GM12878 (cell line): ENCODE data around the gene PTCD1. TPM values are rescaled to one million over a fixed set of nuclear protein-coding genes. Genes with fewer than 3 reads are reported as not detected.

ENCODE experiments used
- ATAC-seq: fragments of 200-7000 bp; cut with Tn5 transposase; 3 replicates; pipeline ENCODE4 v1.9.1; 2020; ENCODE audit warnings: mild to moderate bottlenecking, moderate library complexity
- BruUV-seq: library from RNA; stranded (reverse); fragments of 400-500 nt; replicated peaks from 2 replicates; lab custom pipeline; 2021; lab: Mats Ljungman, UMichigan
- CTCF ChIA-PET: fragments of 300-600 bp; sonication (Branson Sonifier 250); formaldehyde crosslinking; extraction: SDS; loops from one replicate; lab custom pipeline; 2021; ENCODE audit warnings: inconsistent platforms; lab: Yijun Ruan, JAX
- POLR2A ChIA-PET: fragments of 350-600 bp; formaldehyde crosslinking; extraction: SDS; loops from one replicate; lab custom pipeline; 2021; ENCODE audit warnings: inconsistent platforms; lab: Charles Lee
- RAD21 ChIA-PET: fragments of 300-600 bp; sonication (Branson Sonifier 250); formaldehyde crosslinking; loops from one replicate; lab custom pipeline; 2023; ENCODE audit warnings: antibody characterized with exemption; ENCODE audit not compliant: unreplicated experiment; lab: Charles Lee
- SMC1A ChIA-PET: fragments of 300-600 bp; sonication (Branson Sonifier 250); formaldehyde crosslinking; loops from one replicate; lab custom pipeline; 2023; ENCODE audit not compliant: unreplicated experiment, uncharacterized antibody; lab: Charles Lee
- DNase-seq: peaks from one replicate; pipeline ENCODE4 v3.0.0-alpha.2; 2011; ENCODE audit warnings: low read depth, low spot score
- FAIRE-seq: peaks from 3 replicates; lab custom pipeline; 2011; peaks lifted over from hg19 to GRCh38; lab: Jason Lieb, UNC
- H2AFZ ChIP-seq: 2 replicates; pipeline ENCODE4 v1.6.0; 2011; ENCODE audit warnings: low read depth, low read length, control low read depth; ENCODE audit not compliant: control insufficient read depth
- H3K27ac ChIP-seq: 2 replicates; pipeline ENCODE4 v1.5.1; 2011; ENCODE audit warnings: control low read depth; ENCODE audit not compliant: control insufficient read depth, insufficient read depth
- H3K27me3 ChIP-seq, 2 experiments: replicated peaks in 1 of 2; 2 replicates each; pipeline versions ENCODE4 v1.6.0 to v1.6.1; 2011; ENCODE audit warnings: low read length in 1 of 2; ENCODE audit not compliant: control insufficient read depth in 2 of 2, insufficient read depth in 2 of 2
- H3K36me3 ChIP-seq, 2 experiments: 2 replicates each; pipeline ENCODE4 v1.5.1; 2011; ENCODE audit warnings: low read length in 1 of 2; ENCODE audit not compliant: control insufficient read depth in 2 of 2, insufficient read depth in 2 of 2
- H3K4me1 ChIP-seq: 2 replicates; pipeline ENCODE4 v1.6.1; 2011; ENCODE audit warnings: mild to moderate bottlenecking, low read length, moderate library complexity, mixed read lengths; ENCODE audit not compliant: control insufficient read depth, insufficient read depth
- H3K4me2 ChIP-seq: 2 replicates; pipeline ENCODE4 v1.6.0; 2011; ENCODE audit warnings: control low read depth; ENCODE audit not compliant: control insufficient read depth, insufficient read depth
- H3K4me3 ChIP-seq: fragments of 200-600 bp; sonication (generic); 2 replicates; pipeline ENCODE4 v1.5.1; 2016
- H3K79me2 ChIP-seq: 2 replicates; pipeline ENCODE4 v1.6.0; 2011; ENCODE audit warnings: low read length; ENCODE audit not compliant: control insufficient read depth, insufficient read depth
- H3K9ac ChIP-seq: 2 replicates; pipeline ENCODE4 v1.8.0; 2011; ENCODE audit warnings: low read length, control low read depth, mixed read lengths; ENCODE audit not compliant: control insufficient read depth, insufficient read depth
- H3K9me3 ChIP-seq: replicated peaks from 3 replicates; pipeline ENCODE4 v1.5.1; 2011; ENCODE audit warnings: mild to moderate bottlenecking, low read length; ENCODE audit not compliant: control insufficient read depth, insufficient read depth
- H4K20me1 ChIP-seq: 2 replicates; pipeline ENCODE4 v1.6.0; 2011; ENCODE audit not compliant: control insufficient read depth, insufficient read depth
- ATF7 ChIP-seq: fragments of 450-650 bp; IDR thresholded peaks from 2 replicates; pipeline ENCODE4 v1.6.1; 2016; ENCODE audit warnings: low read depth, mild to moderate bottlenecking
- CBX5 ChIP-seq: sonication (generic); IDR thresholded peaks from 2 replicates; pipeline ENCODE4 v1.6.1; 2016; ENCODE audit warnings: low read depth, moderate library complexity, mild to moderate bottlenecking, inconsistent platforms
- GATAD2B ChIP-seq: fragments of 450-650 bp; conservative IDR thresholded peaks from 2 replicates; pipeline ENCODE4 v1.6.1; 2017; ENCODE audit warnings: low read depth, mild to moderate bottlenecking, moderate library complexity
- HDAC2 ChIP-seq: fragments of 200-600 bp; sonication (generic); IDR thresholded peaks from 2 replicates; pipeline ENCODE4 v1.6.1; 2017
- HDAC6 ChIP-seq: fragments of 200-600 bp; sonication (generic); IDR thresholded peaks from one replicate; pipeline ENCODE4 v1.8.0; 2017; ENCODE audit warnings: antibody characterized with exemption; ENCODE audit not compliant: unreplicated experiment
- HDGF ChIP-seq: fragments of 450-650 bp; IDR thresholded peaks from 2 replicates; pipeline ENCODE4 v1.6.1; 2016; ENCODE audit warnings: antibody characterized with exemption
- IRF4 ChIP-seq: IDR thresholded peaks from 2 replicates; pipeline ENCODE4 v1.6.1; 2011; ENCODE audit warnings: low read depth, low read length
- JUNB ChIP-seq: IDR thresholded peaks from 2 replicates; pipeline ENCODE4 v1.6.1; 2016; ENCODE audit warnings: antibody characterized with exemption, mild to moderate bottlenecking
- JUND ChIP-seq: IDR thresholded peaks from 2 replicates; pipeline ENCODE4 v1.6.1; 2012; ENCODE audit warnings: low read depth, mild to moderate bottlenecking, low read length, improper control_type of control experiment, moderate library complexity
- RBBP5 ChIP-seq: fragments of 200-600 bp; sonication (generic); conservative IDR thresholded peaks from 2 replicates; pipeline ENCODE4 v1.6.1; 2016
- SMARCA5 ChIP-seq: fragments of 450-650 bp; IDR thresholded peaks from 2 replicates; pipeline ENCODE4 v1.6.1; 2017; ENCODE audit warnings: mild to moderate bottlenecking
- SUZ12 ChIP-seq: fragments of 200-600 bp; sonication (generic); IDR thresholded peaks from one replicate; pipeline ENCODE4 v1.6.1; 2018; ENCODE audit warnings: antibody characterized with exemption, mild to moderate bottlenecking; ENCODE audit not compliant: unreplicated experiment
- YBX1 ChIP-seq: fragments of 450-650 bp; IDR thresholded peaks from 2 replicates; pipeline ENCODE4 v1.6.1; 2016; ENCODE audit warnings: antibody characterized with exemption
- ZNF24 ChIP-seq: fragments of 450-650 bp; IDR thresholded peaks from 2 replicates; pipeline ENCODE4 v1.6.1; 2017; ENCODE audit warnings: antibody characterized with exemption, mild to moderate bottlenecking
- WGBS: methylation state at CpG from one replicate; pipeline ENCODE4 v1.1.6; 2016; ENCODE audit warnings: low lambda C conversion rate; ENCODE audit not compliant: insufficient replicate concordance, insufficient coverage; ENCODE audit errors: missing lambda C conversion rate; 5-methylcytosine and 5-hydroxymethylcytosine counted together
- in situ Hi-C: fragments of 300-500 bp; cut with MboI; formaldehyde crosslinking; loops from 9 replicates; pipeline ENCODE4 v1.14.3; 2018; ENCODE audit warnings: mixed read lengths
- intact Hi-C: fragments of 100-400 bp; cut with micrococcal nuclease; formaldehyde crosslinking; loops from one replicate; pipeline ENCODE4 v1.14.2; 2022; ENCODE audit not compliant: unreplicated experiment
- polyA plus RNA-seq, 11 experiments: library from polyadenylated mRNA; depleted of rRNA in 4 of 11; unstranded in 6 of 11; stranded (reverse) in 5 of 11; fragments of >200 nt; fragmentation: Nextera tagmentation in 4 of 11; fragmentation: Illumina TruSeq in 1 of 11; extraction: Ambion mirVana in 4 of 11; extraction: Trizol in 1 of 11; gene quantifications; 1 replicate in 1 of 11; 2 replicates in 10 of 11; pipeline versions ENCODE4 v1.2.1 to v1.2.3, GENCODE V29; 2011 to 2016; ENCODE audit warnings: inconsistent platforms in 2 of 11, missing spikeins in 2 of 11, low read depth in 1 of 11
- total RNA-seq, 4 experiments: library from RNA; depleted of rRNA in 3 of 4; stranded (reverse); fragments of >200 nt in 3 of 4; fragmentation: Illumina TruSeq in 1 of 4; extraction: Trizol in 1 of 4; gene quantifications; 2 replicates each; pipeline versions ENCODE4 v1.2.1 to v1.2.3, GENCODE V29; 2013 to 2021
- TF ChIP-seq, protein P1 (sequence below): fragments of 450-650 bp; IDR thresholded peaks from 2 replicates; pipeline ENCODE4 v1.6.1; 2016; ENCODE audit warnings: mild to moderate bottlenecking
- TF ChIP-seq, protein P2 (sequence below): fragments of 450-650 bp; IDR thresholded peaks from 2 replicates; pipeline ENCODE4 v1.6.1; 2017; ENCODE audit warnings: mild to moderate bottlenecking, low read depth, inconsistent platforms; ENCODE audit not compliant: poor library complexity, severe bottlenecking
- TF ChIP-seq, protein P3 (sequence below): fragments of 450-650 bp; IDR thresholded peaks from 2 replicates; pipeline ENCODE4 v1.6.1; 2017; ENCODE audit warnings: mild to moderate bottlenecking, moderate library complexity

Gene PTCD1
- total and polyA plus RNA-seq, 10 of the 15 experiments (the other 5 are each of a cell fraction or from before 2014, with no cell fraction given), result 0.26 to 9.7 (median 5.0) TPM

DNA sequence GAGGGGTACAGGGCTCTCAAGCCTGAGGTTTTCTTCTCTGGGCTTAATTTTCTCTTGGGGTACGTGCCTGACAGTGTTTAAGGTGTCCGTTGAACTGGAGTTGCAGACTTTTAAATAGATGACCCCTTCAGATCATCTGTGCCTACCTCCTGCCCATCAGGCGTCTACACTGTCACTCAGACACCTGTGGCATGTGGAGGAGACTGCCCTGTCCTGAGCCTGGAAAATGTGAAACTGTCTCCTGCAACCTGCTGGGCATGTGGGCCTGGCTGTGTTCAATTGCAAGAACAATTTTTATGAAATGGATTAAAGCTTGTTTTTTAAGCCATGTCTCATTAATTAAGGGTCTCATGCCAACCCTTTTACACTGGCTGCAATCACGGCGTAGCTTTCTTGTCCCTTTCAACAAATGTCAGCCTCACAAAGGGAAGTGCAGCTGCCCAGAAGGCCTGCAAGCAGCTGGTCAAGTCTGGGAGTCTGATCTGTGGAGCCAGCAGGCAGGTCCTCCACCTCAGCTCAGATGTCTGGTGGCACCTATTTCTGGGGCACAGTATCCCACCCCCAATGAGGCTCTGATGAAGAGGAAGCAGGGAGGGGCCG lies 18.6 kb upstream of the PTCD1 start (continued):
- TF ChIP-seq, protein P1, sequence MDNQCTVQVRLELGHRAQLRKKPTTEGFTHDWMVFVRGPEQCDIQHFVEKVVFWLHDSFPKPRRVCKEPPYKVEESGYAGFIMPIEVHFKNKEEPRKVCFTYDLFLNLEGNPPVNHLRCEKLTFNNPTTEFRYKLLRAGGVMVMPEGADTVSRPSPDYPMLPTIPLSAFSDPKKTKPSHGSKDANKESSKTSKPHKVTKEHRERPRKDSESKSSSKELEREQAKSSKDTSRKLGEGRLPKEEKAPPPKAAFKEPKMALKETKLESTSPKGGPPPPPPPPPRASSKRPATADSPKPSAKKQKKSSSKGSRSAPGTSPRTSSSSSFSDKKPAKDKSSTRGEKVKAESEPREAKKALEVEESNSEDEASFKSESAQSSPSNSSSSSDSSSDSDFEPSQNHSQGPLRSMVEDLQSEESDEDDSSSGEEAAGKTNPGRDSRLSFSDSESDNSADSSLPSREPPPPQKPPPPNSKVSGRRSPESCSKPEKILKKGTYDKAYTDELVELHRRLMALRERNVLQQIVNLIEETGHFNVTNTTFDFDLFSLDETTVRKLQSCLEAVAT, result no peak
- TF ChIP-seq, protein P2, sequence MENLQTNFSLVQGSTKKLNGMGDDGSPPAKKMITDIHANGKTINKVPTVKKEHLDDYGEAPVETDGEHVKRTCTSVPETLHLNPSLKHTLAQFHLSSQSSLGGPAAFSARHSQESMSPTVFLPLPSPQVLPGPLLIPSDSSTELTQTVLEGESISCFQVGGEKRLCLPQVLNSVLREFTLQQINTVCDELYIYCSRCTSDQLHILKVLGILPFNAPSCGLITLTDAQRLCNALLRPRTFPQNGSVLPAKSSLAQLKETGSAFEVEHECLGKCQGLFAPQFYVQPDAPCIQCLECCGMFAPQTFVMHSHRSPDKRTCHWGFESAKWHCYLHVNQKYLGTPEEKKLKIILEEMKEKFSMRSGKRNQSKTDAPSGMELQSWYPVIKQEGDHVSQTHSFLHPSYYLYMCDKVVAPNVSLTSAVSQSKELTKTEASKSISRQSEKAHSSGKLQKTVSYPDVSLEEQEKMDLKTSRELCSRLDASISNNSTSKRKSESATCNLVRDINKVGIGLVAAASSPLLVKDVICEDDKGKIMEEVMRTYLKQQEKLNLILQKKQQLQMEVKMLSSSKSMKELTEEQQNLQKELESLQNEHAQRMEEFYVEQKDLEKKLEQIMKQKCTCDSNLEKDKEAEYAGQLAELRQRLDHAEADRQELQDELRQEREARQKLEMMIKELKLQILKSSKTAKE, result no peak
- no peak for TF ChIP-seq HDAC2
- no peak for TF ChIP-seq SUZ12
- no peak for TF ChIP-seq HDGF
- no peak for TF ChIP-seq ZNF24
- no peak for TF ChIP-seq JUND
- TF ChIP-seq CBX5, result no peak

DNA sequence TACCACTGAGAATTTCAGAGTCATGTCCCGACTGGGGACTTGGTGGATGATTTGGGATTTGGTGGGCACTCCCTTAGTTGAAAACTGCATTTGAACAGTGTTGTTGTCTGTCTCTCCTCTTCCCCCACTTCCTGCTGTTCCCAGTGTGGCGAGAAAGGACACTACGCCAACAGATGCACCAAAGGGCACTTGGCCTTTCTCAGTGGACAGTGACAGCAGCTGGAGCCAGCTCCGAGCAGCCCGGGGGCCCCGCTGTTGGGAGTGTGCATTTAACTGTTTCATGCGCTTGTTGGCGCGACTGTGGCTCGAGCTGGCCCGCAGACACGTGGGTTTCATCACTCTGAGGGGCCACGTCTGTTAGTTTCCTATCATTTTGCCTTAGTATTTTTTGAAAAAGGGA lies 17.7 kb upstream of the PTCD1 start:
- SMC1A ChIA-PET, result no interaction called here
- H3K27ac ChIP-seq, result no peak overlapping the region
- no peaks in the 10 kb centered on the region for H3K27me3 ChIP-seq
- CTCF ChIA-PET, result no interaction called here
- FAIRE-seq (no peak), DNase-seq (no peak), ATAC-seq (no peak)
- 97% methylated on average over 13 of the region's 13 CpGs for WGBS
- H2AFZ ChIP-seq, result no peak overlapping the region
- peaks cover 17% of the 10 kb centered on the region for H3K79me2 ChIP-seq
- H3K9me3 ChIP-seq, result no peaks in the 10 kb centered on the region
- H3K4me3 ChIP-seq, result no peak overlapping the region
- H3K9ac ChIP-seq, result no peak overlapping the region
- RAD21 ChIA-PET, result no interaction called here
- intact Hi-C loops (no loop called here), in situ Hi-C loops (no loop called here)
- BruUV-seq, result no TSS peak
- POLR2A ChIA-PET, result no interaction called here
- H3K4me1 ChIP-seq, result no peaks in the 10 kb centered on the region
- H4K20me1 ChIP-seq, result no peaks in the 10 kb centered on the region
- H3K4me2 ChIP-seq, result no peak overlapping the region
- peaks cover 36 to 40% of the 10 kb centered on the region in 2 experiments for H3K36me3 ChIP-seq
- no peak for TF ChIP-seq RBBP5
- no peak for TF ChIP-seq YBX1
- TF ChIP-seq, protein P3, sequence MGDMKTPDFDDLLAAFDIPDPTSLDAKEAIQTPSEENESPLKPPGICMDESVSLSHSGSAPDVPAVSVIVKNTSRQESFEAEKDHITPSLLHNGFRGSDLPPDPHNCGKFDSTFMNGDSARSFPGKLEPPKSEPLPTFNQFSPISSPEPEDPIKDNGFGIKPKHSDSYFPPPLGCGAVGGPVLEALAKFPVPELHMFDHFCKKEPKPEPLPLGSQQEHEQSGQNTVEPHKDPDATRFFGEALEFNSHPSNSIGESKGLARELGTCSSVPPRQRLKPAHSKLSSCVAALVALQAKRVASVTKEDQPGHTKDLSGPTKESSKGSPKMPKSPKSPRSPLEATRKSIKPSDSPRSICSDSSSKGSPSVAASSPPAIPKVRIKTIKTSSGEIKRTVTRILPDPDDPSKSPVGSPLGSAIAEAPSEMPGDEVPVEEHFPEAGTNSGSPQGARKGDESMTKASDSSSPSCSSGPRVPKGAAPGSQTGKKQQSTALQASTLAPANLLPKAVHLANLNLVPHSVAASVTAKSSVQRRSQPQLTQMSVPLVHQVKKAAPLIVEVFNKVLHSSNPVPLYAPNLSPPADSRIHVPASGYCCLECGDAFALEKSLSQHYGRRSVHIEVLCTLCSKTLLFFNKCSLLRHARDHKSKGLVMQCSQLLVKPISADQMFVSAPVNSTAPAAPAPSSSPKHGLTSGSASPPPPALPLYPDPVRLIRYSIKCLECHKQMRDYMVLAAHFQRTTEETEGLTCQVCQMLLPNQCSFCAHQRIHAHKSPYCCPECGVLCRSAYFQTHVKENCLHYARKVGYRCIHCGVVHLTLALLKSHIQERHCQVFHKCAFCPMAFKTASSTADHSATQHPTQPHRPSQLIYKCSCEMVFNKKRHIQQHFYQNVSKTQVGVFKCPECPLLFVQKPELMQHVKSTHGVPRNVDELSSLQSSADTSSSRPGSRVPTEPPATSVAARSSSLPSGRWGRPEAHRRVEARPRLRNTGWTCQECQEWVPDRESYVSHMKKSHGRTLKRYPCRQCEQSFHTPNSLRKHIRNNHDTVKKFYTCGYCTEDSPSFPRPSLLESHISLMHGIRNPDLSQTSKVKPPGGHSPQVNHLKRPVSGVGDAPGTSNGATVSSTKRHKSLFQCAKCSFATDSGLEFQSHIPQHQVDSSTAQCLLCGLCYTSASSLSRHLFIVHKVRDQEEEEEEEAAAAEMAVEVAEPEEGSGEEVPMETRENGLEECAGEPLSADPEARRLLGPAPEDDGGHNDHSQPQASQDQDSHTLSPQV, result no peak
- no peak for TF ChIP-seq ZNF24
- no peak for TF ChIP-seq HDAC6
- TF ChIP-seq SMARCA5, result no peak
- TF ChIP-seq ATF7, result no peak
- TF ChIP-seq GATAD2B, result no peak
- TF ChIP-seq JUNB, result no peak
- TF ChIP-seq IRF4, result no peak
